ENCODE measurements around the gene VSIG10L2. TPM values are rescaled to one million over a fixed set of nuclear protein-coding genes. Genes with fewer than 3 reads are reported as not detected.

Gene VSIG10L2
- total RNA-seq, 1 donor from 2014 or later, result not detected

DNA sequence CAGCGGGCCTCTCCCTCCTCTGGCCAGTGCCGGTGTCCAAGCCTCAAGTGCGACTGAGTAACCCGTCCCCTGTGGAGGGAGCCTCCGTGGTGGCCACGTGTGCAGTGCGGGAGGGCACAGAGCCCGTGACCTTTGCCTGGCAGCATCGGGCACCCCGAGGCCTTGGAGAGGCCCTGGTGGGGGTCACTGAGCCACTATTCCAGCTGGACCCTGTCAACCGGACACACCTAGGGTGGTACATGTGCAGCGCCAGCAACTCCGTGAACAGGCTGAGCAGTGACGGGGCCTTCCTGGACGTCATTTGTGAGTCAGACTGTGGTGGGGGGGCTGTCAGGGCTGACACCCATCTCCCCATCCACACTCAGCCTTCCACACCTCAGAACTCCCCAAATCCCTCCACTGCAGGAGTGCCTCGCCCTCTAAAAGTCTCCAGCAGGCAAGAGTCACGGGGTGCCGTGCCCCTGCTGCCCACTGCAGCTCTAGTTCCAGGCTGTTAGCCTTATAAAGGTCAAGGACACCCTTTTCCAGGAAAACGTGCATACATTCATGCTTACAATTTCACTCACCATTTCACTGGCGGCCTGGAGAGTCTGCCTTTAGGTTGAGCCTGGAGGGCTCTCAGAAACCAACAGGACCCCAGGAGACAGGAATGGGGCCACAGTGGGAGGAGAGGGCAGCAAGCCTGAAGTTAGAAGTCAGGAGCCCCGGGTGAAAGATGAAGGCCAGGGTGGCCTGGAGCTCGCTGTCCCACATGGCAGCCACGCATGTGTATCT is 2.6 kb downstream of the VSIG10L2 start:
- peak; percentile 67 for DNase-seq (ENCODE audit: extremely low spot score, unreplicated experiment)
- H3K4me1 Mint-ChIP-seq (ENCODE audit: unreplicated experiment), result peaks cover 25% of the 10 kb centered on the region
- H3K27me3 Mint-ChIP-seq, result peaks cover 8% of the 10 kb centered on the region
- H3K4me3 Mint-ChIP-seq, result no peak overlapping the region
- TF ChIP-seq, protein P1, sequence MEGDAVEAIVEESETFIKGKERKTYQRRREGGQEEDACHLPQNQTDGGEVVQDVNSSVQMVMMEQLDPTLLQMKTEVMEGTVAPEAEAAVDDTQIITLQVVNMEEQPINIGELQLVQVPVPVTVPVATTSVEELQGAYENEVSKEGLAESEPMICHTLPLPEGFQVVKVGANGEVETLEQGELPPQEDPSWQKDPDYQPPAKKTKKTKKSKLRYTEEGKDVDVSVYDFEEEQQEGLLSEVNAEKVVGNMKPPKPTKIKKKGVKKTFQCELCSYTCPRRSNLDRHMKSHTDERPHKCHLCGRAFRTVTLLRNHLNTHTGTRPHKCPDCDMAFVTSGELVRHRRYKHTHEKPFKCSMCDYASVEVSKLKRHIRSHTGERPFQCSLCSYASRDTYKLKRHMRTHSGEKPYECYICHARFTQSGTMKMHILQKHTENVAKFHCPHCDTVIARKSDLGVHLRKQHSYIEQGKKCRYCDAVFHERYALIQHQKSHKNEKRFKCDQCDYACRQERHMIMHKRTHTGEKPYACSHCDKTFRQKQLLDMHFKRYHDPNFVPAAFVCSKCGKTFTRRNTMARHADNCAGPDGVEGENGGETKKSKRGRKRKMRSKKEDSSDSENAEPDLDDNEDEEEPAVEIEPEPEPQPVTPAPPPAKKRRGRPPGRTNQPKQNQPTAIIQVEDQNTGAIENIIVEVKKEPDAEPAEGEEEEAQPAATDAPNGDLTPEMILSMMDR (conservative IDR thresholded peaks at IDR 0.05), result no peak
- H3K36me3 Mint-ChIP-seq, result no peaks in the 10 kb centered on the region
- H3K27ac Mint-ChIP-seq, result no peak overlapping the region
- H3K9me3 Mint-ChIP-seq, result no peaks in the 10 kb centered on the region

DNA sequence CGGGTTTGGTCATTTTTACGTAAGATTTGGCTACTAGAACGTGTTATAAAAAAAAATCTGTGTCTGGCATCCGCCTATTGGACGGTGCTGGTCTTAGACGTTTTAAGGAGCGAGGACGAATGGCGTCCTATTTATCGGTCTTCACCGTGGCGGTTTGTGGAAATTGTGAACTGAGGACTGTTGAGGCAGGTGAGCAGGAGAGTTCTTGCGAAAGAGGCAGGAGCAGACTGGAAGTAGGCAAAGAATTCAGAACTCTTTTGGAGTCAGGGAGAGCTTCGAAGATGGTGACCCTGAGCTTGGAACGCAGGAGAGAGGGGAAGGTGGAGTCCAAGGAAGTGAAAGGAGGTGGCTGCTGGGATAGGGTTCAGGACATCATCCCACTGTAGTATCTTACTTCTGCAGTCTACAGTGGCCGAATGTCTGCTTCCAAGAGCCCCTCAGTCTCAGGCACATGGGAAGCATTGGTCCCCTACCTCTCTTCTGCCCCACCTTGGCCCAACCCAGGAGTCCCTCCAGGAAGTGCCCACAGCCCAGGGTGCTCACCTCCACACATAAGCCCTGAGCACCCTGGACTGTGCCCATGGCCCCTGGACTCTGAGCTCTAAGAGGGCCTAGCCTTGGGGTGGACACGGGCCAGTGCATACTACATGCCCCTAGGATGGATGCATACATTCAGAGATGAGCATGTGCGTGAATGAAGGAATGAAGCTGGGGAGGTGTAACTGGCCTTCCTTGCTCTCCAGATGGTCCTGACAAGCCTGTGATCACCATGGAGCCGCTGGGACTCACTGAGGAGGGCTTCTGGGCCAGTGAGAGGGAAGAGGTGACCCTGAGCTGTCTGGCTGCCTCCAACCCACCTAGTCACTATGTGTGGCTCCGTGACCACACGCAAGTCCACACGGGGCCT is 3.7 kb downstream of the VSIG10L2 start:
- Mint-ChIP-seq H3K4me3 (no peak overlapping the region), H3K36me3 (no peaks in the 10 kb centered on the region), H3K9me3 (no peaks in the 10 kb centered on the region), H3K4me1 (ENCODE audit: unreplicated experiment) (peaks cover 19% of the 10 kb centered on the region), H3K27ac (no peak overlapping the region), H3K27me3 (peaks cover under 1% of the 10 kb centered on the region)
- DNase-seq (ENCODE audit: extremely low spot score, unreplicated experiment), result peak; percentile 64
- TF ChIP-seq, protein P1 (conservative IDR thresholded peaks at IDR 0.05), result no peak

DNA sequence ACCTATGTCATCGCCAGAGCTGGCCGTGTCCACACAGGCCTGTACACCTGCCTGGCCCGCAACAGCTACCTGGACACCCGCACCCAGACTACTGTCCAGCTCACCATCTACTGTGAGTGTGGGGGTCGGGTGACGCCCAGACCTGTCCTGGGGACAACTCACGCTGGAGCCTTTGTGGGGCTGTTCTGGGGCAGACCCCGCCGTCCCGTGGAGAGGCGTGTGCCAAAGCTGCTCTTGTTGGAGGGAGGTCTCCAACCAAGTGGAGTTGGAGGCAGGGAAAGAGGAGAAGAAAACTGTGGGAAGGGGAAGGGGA is 4.3 kb downstream of the VSIG10L2 start:
- Mint-ChIP-seq H3K27ac (no peak overlapping the region), H3K4me3 (no peak overlapping the region), H3K27me3 (no peaks in the 10 kb centered on the region), H3K9me3 (no peaks in the 10 kb centered on the region), H3K36me3 (no peaks in the 10 kb centered on the region), H3K4me1 (ENCODE audit: unreplicated experiment) (peaks cover 19% of the 10 kb centered on the region)
- peak; percentile 57 for DNase-seq (ENCODE audit: extremely low spot score, unreplicated experiment)
- TF ChIP-seq, protein P1 (conservative IDR thresholded peaks at IDR 0.05), result no peak

DNA sequence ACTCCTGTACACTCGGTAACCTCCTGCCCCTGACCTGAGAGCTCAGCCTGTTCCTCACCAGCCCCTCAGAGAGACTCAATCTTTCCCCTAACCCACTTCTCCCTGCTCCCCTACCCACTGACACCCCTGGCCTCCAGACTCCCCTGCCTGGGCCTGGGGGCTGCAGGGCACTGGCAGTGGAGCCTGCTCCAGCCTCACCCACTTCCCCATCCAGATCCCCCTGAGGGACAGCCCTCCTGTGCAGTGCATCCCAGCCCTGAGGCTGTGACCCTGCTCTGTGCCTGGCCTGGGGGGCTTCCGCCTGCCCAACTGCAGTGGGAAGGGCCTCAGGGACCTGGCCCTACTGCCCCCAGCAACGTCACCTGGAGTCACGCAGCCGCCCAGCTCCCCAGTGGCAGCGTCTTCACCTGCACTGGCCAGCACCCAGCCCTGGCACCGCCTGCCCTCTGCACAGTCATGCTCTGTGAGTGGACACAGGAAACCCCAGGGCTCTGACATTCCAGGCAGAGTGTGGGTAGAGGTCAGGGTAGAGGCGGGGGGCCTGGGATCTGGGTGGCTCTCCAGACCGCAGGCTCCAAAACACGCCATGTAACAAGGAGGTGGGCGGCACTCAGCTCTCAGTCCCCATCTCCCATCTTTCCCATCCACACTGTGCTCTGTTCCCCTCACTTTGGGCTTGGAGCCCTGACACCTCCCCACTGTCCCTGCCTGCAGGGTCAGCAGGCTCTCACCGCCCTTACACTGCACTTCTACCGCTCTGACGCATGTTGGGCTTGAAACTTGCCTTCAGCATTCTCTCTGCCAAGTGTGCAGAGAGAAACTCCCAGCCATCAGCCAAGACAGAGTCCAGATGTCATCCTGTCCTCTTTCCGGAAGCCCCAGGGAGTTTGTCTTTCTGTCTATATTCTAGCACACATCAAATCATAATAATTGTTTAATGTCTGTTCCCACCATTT is 5.1 kb downstream of the VSIG10L2 start:
- Mint-ChIP-seq H3K27me3 (no peaks in the 10 kb centered on the region), H3K36me3 (peaks cover 7% of the 10 kb centered on the region), H3K4me3 (no peak overlapping the region), H3K4me1 (ENCODE audit: unreplicated experiment) (peaks cover 13% of the 10 kb centered on the region), H3K9me3 (no peaks in the 10 kb centered on the region), H3K27ac (peak overlapping the region; percentile 40)
- DNase-seq (ENCODE audit: extremely low spot score, unreplicated experiment), result no peak
- TF ChIP-seq, protein P1 (conservative IDR thresholded peaks at IDR 0.05), result no peak

DNA sequence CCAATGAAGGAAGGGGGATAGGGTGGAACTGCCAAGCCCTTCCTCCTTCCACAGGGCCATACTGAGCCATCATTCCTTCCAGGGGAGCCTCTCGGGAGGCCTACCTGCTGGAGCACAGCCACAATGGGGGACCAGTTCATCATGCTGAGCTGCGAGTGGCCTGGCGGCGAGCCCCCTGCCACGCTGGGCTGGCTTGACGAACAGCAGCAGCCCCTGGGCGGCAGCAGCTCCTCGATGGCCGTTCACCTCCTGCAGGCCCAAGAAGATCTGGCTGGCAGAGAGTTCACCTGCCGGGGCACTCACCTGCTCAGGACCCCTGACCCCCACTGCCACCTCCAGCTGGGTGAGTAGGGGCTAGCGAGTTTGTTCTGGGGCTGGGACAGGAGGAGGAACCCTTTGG is 5.9 kb downstream of the VSIG10L2 start:
- H3K4me3 Mint-ChIP-seq, result no peak overlapping the region
- H3K9me3 Mint-ChIP-seq, result no peaks in the 10 kb centered on the region
- no peaks in the 10 kb centered on the region for H3K27me3 Mint-ChIP-seq
- H3K4me1 Mint-ChIP-seq (ENCODE audit: unreplicated experiment), result peaks cover 13% of the 10 kb centered on the region
- H3K36me3 Mint-ChIP-seq, result peaks cover 7% of the 10 kb centered on the region
- DNase-seq (ENCODE audit: extremely low spot score, unreplicated experiment), result no peak
- TF ChIP-seq, protein P1 (conservative IDR thresholded peaks at IDR 0.05), result no peak
- peak overlapping the region; percentile 40 for H3K27ac Mint-ChIP-seq

All from type B pancreatic cell (in vitro differentiated cells).